HG03103 (cell line): ENCODE results near the gene PTBP3.

ENCODE experiments used
- ATAC-seq: cut with Tn5 transposase; IDR thresholded peaks from one replicate; pipeline ENCODE4 v1.9.1; 2021; ENCODE audit warnings: low read depth; ENCODE audit not compliant: unreplicated experiment

Gene PTBP3

GRCh38 chr9:112360047-112360804 lies 26.8 kb upstream of the PTBP3 start:
- no peak for ATAC-seq

- no peak for ATAC-seq
These were observed 22.0 kb upstream of the PTBP3 start for GRCh38 chr9:112355427-112355897.

- ATAC-seq: no peak
These were observed 20.8 kb upstream of the PTBP3 start for GRCh38 chr9:112354081-112354743.

GRCh38 chr9:112352209-112352608 lies 18.8 kb upstream of the PTBP3 start:
- ATAC-seq: no peak

GRCh38 chr9:112351184-112351583 lies 17.8 kb upstream of the PTBP3 start:
- ATAC-seq: no peak

- no peak for ATAC-seq
These were observed 15.6 kb upstream of the PTBP3 start for GRCh38 chr9:112349008-112349333.

- no peak for ATAC-seq
These were observed 15.0 kb upstream of the PTBP3 start for GRCh38 chr9:112348257-112349007.

GRCh38 chr9:112341730-112342129 lies 8.3 kb upstream of the PTBP3 start:
- ATAC-seq: no peak

GRCh38 chr9:112339886-112340285 lies 6.5 kb upstream of the PTBP3 start:
- ATAC-seq: no peak

GRCh38 chr9:112338561-112338960 lies 5.1 kb upstream of the PTBP3 start:
- ATAC-seq: no peak

GRCh38 chr9:112337547-112337946 lies 4.1 kb upstream of the PTBP3 start:
- no peak for ATAC-seq

- no peak for ATAC-seq
These were observed 1.0 kb upstream of the PTBP3 start for GRCh38 chr9:112334432-112334841.

- ATAC-seq: peak; percentile 69
These were observed 416 bp upstream of the PTBP3 start for GRCh38 chr9:112333639-112334431.

- ATAC-seq: no peak
These were observed 794 bp downstream of the PTBP3 start for GRCh38 chr9:112332674-112332976.

- no peak for ATAC-seq
These were observed 1.2 kb downstream of the PTBP3 start for GRCh38 chr9:112332214-112332613.

- no peak for ATAC-seq
These were observed 1.8 kb downstream of the PTBP3 start for GRCh38 chr9:112331674-112331952.

GRCh38 chr9:112328545-112328944 lies 4.9 kb downstream of the PTBP3 start:
- ATAC-seq: no peak

GRCh38 chr9:112327718-112328450 lies 5.5 kb downstream of the PTBP3 start:
- no peak for ATAC-seq

GRCh38 chr9:112326194-112326593 lies 7.2 kb downstream of the PTBP3 start:
- ATAC-seq: no peak

- no peak for ATAC-seq
These were observed 7.8 kb downstream of the PTBP3 start for GRCh38 chr9:112325600-112325999.
